ENCODE results near the gene ENTREP1.
"Not testable (repeated sequence)": the region's sequence is repeated elsewhere in the genome, so short reads cannot be mapped to it uniquely, and the experiment has no call there.

The ENTREP1 gene, protein sequence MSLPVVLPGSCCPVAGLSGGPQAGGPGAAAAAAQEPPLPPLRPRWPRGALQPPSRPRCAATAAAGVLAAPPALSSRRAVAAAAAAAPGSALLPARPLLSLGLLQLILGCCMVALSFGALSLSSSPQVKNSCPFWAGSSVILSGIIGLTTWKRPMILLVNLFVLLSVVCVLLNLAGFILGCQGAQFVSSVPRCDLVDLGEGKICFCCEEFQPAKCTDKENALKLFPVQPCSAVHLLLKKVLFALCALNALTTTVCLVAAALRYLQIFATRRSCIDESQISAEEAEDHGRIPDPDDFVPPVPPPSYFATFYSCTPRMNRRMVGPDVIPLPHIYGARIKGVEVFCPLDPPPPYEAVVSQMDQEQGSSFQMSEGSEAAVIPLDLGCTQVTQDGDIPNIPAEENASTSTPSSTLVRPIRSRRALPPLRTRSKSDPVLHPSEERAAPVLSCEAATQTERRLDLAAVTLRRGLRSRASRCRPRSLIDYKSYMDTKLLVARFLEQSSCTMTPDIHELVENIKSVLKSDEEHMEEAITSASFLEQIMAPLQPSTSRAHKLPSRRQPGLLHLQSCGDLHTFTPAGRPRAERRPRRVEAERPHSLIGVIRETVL

DNA sequence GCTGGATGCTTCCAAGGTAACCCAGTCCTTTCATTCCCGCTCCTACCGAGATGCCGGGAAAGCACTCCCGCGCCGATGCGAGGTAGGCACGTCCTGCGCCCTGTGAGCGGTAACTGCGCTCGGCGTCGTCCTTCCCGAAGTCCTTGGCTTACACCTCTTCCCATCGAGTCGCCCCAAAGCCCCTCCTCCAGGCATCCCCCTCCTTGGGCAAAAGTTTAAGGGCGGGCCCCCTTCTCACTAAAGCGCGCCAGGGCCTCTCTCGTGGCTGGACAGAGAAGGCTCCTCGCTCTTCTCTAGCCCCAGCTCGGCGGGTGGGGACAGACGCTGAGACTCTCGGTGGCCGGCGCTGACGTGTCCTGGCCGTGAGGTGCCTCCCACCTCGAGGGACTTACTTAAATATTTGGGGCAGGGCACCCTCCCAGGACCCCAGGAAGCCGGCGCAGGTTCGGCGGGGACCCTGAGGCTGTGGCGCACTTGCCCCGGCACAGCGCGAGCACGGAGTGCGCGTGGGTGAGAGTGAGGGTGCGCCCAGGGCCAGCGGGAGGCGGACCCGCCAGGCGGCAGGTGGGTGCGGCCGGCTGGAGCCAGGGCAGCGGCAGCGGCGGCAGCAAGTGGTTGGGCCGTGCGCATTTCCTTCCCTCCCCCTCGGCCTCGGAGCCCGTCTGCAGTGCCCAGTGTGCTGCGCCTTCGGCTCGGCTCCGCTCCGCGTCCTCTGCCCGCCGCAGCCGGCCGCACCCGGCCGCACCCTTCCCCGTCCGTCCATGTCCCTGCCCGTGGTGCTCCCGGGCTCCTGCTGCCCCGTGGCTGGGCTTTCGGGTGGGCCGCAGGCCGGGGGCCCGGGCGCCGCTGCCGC lies at the start of gene ENTREP1:
Gene ENTREP1 (plus strand): TSS at position 667 of the 853 bp plus-strand sequence. CDS start 95 bp downstream, at position 762.
- DNase-seq: no peak

DNA sequence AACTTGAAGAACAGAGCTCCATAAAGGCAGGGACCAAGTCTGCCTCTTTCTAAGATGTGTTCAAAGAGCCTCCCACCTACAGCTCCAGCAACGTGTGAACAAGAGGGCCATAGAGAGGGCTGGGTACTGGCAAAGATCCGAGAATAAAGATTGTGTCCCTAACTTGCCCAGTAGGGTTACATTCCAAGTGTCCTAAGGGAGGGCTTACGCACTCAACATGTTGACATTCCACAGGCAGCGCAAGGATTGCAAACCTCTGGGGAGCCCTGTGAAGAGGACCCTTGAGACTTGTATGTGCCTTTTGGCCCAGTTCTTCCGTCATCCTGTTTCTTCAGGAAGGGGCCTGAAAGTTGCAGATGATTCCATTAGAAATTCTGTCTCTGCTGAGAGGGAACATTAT lies 48.2 kb upstream of the ENTREP1 start:
- no peak for DNase-seq

DNA sequence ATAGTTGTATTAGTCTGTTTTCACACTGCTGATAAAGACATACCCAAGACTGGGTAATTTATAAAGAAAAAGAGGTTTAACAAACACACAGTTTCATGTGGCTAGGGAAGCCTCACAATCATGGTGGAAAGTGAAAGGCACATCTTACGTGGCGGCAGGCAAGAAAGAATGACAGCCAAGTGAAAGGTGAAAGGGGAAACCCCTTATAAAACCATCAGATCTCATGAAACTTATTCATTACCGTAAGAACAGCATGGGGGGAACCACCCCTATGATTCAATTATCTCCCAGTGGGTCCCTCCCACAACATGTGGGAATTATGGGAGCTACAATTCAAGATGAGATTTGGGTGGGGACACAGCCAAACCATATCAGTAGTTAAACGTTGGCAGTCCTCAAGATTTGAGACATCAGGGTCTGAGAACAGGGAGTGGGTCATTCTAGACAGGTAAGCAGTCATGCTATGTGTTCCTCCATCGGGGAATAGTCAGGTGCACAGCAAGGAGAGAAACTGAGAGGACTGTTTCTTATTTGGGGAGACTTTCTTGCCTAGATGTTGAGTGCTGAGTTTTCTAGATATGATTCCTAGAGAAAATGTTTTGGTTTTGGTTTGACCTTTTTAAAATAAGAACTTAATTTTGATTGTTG lies 45.8 kb upstream of the ENTREP1 start:
- peak; percentile 47 for DNase-seq

GRCh38 chr9:69279733-69280132 lies 45.3 kb upstream of the ENTREP1 start:
- no peak for DNase-seq

DNA sequence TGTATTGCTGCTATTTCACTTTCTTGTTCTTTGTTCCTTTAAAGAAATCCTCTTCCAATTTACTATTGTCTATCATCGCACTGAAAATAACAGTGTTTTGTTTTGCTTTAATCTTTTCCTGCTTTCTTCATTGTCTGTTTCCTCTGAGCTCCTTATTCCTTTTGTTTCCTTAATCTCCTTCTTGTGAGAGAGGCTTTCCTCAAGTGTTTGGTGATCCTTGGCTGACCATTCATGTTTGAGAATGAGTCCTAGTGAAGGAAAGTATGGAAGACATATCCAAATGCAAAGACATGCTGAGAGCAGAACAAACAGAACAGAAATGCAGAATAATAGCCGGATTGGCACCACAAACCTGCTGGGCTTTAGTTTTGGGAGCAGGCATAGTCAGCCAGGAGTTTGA lies 42.0 kb upstream of the ENTREP1 start:
- DNase-seq: no peak

GRCh38 chr9:69292078-69292477 lies 32.9 kb upstream of the ENTREP1 start:
- no peak for DNase-seq

GRCh38 chr9:69293156-69293555 lies 31.9 kb upstream of the ENTREP1 start:
- no peak for DNase-seq

DNA sequence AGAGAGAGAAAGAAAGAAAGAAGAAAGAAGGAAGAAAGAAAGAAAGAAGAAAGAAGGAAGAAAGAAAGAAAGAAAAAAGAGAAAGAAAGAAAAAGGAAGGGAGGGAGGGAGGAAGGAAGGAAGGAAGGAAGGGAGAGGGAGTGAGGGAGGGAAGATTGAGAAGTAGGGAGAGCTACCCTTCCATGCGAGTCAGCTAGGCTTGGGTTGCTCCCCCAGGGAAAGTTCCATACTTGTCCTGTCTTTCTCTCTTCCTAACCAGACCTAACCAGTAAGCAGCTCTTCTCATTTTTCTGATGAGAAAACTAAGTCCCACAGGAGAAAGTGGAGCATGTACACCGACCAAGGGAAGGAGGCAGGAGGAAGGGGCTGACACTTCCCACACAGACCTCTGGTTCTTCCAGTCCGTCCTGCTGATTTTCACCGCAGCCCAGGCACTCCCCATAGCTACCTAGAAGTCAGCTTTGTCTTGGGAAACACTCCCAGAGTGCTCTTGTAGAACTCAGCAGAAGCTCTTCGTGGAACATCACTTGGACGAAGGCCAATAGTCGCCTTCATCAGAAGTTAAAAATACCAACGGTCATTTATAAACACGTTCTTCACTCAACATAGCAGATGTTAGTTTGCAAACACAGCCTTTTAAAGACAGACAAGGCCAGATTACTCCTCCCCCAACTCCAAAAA lies 29.0 kb upstream of the ENTREP1 start:
- no peak for DNase-seq

DNA sequence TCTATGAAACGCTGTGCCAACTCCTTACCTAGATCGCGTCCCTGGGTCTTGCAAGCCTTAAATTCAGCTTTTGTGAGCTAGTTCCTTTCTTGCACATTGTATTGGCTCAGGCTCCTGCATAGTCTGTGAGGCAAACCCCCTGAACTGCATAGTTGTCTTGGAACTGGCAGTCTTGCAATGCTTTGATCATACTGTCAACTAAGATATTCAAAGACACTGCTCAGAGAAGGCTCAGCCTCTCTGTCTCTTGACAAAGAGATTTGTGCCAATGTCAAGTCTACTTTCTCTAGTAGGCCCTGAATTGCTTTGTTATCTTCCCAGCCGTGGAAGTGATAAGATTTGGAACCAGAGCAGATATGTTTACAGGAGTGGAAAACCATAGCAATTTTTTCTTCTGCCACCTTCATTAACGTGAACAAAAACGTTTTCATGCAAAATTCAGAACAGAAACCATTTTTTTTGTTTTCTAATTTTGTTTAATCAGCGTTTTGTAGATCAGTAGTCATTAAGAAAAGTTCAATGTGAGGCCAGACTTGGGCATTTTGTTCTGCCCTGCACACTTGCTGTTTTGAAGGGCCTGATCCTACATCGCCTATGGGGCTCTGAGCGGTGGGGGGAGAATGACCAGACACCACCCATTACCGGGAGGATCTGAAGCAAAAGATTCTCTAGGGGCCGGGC lies 27.6 kb upstream of the ENTREP1 start:
- DNase-seq: no peak

DNA sequence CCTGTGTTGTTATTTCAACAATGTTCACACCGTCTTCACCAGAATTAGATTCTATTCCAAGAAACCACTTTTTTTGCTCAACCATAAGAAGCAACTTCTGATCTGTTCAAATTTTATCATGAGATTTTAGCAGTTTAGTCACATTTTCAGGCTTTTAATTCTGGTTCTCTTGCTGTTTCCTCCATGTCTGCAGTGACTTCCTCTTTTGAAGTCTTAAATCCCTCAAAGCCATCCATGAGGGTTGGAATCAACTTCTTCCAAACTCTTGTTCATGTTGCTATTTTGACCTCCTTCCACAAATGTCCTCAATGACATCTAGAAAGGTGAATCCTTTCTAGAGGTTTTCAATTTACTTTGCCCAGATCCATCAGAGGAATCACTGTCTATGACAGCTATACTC lies 25.7 kb upstream of the ENTREP1 start:
- no peak for DNase-seq

DNA sequence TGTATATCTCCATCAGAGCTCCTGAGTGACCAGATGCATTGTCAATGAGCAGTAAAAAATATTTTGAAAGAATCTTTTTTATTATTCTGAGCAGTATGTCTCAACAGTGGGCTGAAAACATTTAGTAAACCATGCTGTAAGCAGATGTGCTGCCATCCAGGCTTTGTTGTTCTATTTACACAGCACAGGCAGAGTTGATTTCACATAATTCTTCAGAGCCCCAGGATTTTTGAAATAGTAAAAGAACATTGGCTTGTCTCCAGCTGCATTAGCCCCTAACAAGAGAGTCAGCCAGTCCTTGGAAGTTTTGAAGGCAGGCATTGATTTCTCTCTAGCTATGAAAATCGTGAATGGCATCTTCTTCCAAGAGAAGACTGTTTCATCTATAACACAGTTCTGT lies 25.2 kb upstream of the ENTREP1 start:
- no peak for DNase-seq

DNA sequence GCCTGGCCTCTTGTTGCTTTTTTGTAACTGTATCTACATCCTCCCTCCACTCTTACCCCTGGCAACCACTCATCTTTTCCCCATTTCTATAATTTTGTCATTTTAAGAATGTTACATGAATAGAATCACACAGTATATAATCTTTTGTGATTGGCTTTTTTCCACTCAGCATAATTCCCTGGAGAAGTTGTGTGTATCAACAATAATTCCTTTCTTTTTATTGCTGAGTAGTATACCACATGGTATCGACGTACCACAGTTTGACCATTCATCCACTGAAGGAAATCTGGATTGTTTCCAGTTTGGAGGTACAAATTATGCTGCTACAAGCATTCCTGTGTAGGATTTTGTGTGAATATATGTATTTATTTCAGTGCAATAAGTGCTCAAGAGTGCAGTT lies 21.7 kb upstream of the ENTREP1 start:
- DNase-seq: no peak

GRCh38 chr9:69306895-69307445 lies 18.0 kb upstream of the ENTREP1 start:
- not testable (repeated sequence) for DNase-seq

DNA sequence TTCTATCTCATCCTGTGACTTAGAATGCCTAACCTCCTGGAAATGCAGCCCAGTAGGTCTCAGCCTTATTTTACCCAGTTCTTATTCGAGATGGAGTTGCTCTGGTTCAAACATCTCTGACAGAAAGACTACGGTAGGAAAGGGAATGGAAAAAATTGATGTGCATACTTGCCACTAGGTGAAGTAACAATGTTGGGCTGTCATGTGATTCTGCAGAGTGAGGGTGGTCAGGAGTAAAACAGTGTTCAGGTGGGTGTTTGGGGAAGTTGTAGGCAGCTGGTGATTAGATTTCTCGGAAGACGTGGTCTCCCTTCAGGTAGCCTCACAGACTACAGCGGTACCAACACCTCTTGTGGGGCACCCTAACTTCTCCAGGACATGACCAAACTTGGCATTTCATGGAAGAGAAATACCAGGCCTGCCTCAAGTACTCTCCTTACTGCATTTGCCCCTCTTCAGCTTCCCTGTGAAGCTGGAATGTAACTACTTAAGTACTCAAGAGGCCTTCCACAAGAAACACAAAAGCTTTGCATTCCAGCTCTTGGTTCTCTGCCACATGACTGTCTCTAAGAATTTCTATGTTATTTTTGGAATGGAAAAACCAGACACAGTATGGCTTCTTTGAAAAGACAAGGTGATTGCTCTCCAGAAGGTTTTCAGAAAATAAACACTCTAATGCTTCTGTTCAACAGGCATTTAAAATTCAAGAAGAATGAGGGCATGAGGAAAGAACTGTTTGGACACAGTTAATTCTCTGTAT lies 17.4 kb upstream of the ENTREP1 start:
- no peak for DNase-seq

DNA sequence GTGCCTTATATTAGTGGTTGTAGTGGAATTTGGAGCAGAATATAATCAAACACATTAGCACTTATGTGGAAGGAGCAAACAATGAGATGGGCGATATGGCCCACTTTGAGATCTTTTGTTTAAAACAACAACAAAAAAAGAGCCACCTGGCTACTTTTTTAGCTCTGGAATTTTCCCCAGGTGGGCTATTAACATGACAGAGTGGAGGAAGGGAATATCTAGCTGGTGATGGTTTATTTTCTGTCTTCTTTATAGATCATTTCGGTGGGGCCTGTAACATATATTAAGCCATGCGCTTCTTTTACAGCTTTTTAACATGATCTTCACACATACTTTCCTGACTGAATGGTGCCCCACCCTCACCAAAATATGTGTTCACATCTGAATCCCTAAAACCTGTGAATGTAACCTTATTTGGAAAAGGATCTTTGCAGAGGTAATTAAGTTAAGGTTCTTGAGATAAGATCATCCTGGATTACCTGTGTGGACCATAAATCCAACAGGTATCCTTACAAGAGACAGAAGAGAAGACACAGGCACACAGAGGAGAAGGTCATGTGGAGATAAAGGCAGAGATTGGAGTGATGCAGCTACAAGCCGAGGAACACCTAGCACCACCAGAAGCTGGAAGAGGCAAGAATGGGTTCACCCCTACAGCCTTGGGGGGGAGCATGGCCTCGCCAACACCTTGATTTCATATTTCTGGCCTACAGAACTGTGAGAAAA lies 16.6 kb upstream of the ENTREP1 start:
- DNase-seq: no peak

GRCh38 chr9:69313175-69313574 lies 11.8 kb upstream of the ENTREP1 start:
- no peak for DNase-seq

DNA sequence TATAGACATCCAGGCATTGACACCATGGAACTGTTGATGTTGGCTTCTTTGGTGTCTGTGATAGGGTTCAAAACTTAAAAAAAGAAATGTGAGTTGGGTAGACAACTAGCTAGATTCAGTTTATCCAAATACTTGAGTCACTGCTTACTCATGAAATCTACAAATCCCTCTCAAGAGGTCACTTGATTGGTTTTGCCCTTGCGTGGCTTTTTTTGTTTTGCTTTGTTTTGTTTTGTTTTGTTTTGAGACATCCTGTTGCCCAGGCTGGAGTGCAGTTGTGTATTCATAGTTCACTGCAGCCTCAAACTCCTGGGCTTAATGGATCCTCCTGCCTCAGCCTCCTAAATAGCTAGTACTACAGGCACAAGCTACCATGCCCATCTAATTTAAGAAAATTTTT lies 10.5 kb upstream of the ENTREP1 start:
- DNase-seq: no peak

- no peak for DNase-seq
These were observed 7.9 kb upstream of the ENTREP1 start for GRCh38 chr9:69317081-69317480.

- DNase-seq: peak; percentile 64
These were observed 7.1 kb upstream of the ENTREP1 start for GRCh38 chr9:69317894-69318293.

All from stimulated activated CD4-positive, alpha-beta T cell treated with anti-CD3 and anti-CD28 coated beads, Interleukin-1b, Interleukin-23, amount 100 ng/mL, for 48 hours (primary cell).